Natural killer cell treated with Interleukin-12 subunit alpha and Interleukin-12 subunit beta and Interleukin-15 and Interleukin-18, amount 100 ng/mL, for 72 hours (primary cell): ENCODE data around the gene PSG7. TPM values are rescaled to one million over a fixed set of nuclear protein-coding genes. Genes with fewer than 3 reads are reported as not detected.
"Not testable (repeated sequence)": the region's sequence is repeated elsewhere in the genome, so short reads cannot be mapped to it uniquely, and the experiment has no call there.

ENCODE experiments used
- ATAC-seq, 2 donors: fragments of 150-1000 bp; cut with Tn5 transposase in 1 of 2; sonication (Bioruptor Pico), chemical (Tn5 transposase) in 1 of 2; 2 replicates each; pipeline ENCODE4 v1.10.0; 2021
- DNase-seq: peaks from one replicate; pipeline ENCODE4 v3.0.0; 2022; ENCODE audit warnings: low spot score
- H3K27ac Mint-ChIP-seq, 2 donors: 1 replicate in 1 of 2; 2 replicates in 1 of 2; pipeline ENCODE4 v1.8.0; 2022; ENCODE audit warnings: mixed read lengths in 2 of 2, mild to moderate bottlenecking in 1 of 2, moderate library complexity in 1 of 2
- H3K27me3 Mint-ChIP-seq, 2 donors: 1 replicate in 1 of 2; 2 replicates in 1 of 2; pipeline ENCODE4 v1.8.0; 2022; ENCODE audit warnings: mixed read lengths in 2 of 2
- H3K36me3 Mint-ChIP-seq: one replicate; pipeline ENCODE4 v1.8.0; 2022; ENCODE audit warnings: mixed read lengths
- H3K4me1 Mint-ChIP-seq, 2 donors: 1 replicate in 1 of 2; 2 replicates in 1 of 2; pipeline ENCODE4 v1.8.0; 2022; ENCODE audit warnings: low read depth in 2 of 2, mixed read lengths in 2 of 2, mild to moderate bottlenecking in 1 of 2
- H3K4me3 Mint-ChIP-seq: one replicate; pipeline ENCODE4 v1.8.0; 2022; ENCODE audit warnings: mixed read lengths
- H3K9me3 Mint-ChIP-seq: 2 replicates; pipeline ENCODE4 v1.8.0; 2022; ENCODE audit warnings: mixed read lengths
- total RNA-seq, 2 donors: library from RNA; stranded (reverse); gene quantifications; one replicate each; pipeline ENCODE4 v1.2.3, GENCODE V29; 2022

PSG7 gene
- not detected for total RNA-seq

DNA sequence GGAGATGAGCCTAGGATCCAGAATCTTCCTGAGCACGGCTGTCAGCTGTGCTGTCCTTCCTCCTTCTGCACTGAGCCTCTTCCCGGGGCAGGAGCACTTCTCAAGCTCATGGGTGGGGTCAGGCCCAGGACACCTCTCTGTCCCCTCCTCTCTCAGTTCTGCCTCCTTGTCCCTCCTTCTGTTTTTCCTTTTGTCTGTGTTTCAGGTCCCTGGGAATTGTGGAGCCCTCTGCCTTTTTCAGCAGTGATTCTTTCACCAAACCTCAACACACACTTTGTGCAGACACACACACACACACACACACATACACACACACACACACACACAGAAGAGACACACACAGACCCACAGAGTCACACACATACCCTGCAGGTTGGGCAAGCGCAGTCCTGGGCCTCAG is at the start of gene PSG7:
Gene PSG7 (minus strand): TSS at position 101 of the 400 bp plus-strand sequence. CDS start 131 bp downstream, outside the sequence.
- not testable (repeated sequence) for DNase-seq, H3K9me3 Mint-ChIP-seq, H3K4me1 Mint-ChIP-seq, H3K36me3 Mint-ChIP-seq, H3K27ac Mint-ChIP-seq, ATAC-seq, H3K4me3 Mint-ChIP-seq
- H3K27me3 Mint-ChIP-seq, result peaks cover 14 to 28% of the 10 kb centered on the region in 2 donors

DNA sequence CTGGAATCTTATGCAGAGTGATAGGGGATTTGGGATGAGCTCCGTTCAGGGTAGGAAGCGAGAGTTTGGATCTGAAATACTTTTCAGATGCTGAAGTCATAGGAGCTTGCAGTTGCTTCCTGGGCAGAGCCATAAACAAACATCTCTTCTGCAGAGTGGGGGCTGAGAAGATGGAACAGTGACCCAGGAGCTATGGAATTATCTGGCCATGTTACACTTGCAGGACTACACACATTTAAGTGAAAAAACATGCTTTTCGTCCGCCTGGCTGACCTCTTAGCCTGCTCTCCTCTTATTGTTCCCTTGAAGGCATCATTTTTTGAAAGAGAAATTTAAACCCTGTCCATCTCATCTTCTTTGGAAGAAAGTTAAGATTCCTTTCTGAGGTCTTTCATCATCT is 48.6 kb upstream of the PSG7 start:
- ATAC-seq, result no peak
- H3K27ac Mint-ChIP-seq, result no peak overlapping the region
- H3K4me3 Mint-ChIP-seq, result no peak overlapping the region
- peaks cover 23 to 35% of the 10 kb centered on the region in 2 donors for H3K27me3 Mint-ChIP-seq
- peaks cover 13% of the 10 kb centered on the region for H3K36me3 Mint-ChIP-seq
- peaks cover 5% of the 10 kb centered on the region for H3K9me3 Mint-ChIP-seq
- H3K4me1 Mint-ChIP-seq, result no peaks in the 10 kb centered on the region
- DNase-seq, result no peak

DNA sequence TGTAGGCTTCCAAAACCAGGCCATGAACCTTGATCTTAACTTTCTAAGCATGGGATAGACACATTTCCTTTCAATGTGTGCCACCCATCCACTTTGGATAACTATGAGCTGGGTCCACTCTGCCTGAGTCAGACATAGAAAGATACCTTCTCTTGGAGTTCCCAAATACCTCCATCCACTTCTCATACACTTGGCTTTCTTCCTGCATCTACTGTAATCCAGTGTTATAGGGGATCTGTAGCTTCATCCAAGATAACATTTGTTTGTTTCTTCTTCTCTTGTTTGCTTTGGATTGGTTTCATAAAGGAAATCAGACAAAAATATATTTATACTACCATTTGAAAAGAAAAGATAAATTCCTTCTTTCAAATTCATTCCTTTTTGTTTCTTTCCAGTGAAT is 45.1 kb upstream of the PSG7 start:
- H3K4me3 Mint-ChIP-seq, H3K27ac Mint-ChIP-seq, H3K9me3 Mint-ChIP-seq, ATAC-seq, DNase-seq, H3K4me1 Mint-ChIP-seq: not testable (repeated sequence)
- H3K27me3 Mint-ChIP-seq, result peaks cover 25 to 37% of the 10 kb centered on the region in 2 donors
- peaks cover 16% of the 10 kb centered on the region for H3K36me3 Mint-ChIP-seq

DNA sequence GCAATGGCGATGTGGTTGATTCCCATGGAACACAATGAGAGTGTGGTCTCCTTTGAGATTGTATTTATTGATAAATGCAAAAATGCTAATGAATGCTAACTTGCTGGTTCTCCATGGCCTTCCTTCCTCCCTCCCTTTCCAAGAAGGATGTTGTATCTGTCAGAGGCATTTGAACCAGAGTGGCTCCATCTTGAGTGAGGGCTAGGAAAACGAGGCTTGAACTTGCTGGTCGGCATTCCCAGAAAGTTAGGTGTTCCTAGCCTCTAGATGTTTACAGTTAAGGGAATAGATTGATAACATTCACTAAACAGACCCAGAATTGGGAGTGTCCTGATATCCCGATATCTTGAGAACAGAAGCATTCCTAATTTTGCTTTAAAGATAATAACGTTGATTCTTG is 34.4 kb upstream of the PSG7 start:
- DNase-seq, H3K4me1 Mint-ChIP-seq, H3K9me3 Mint-ChIP-seq, H3K27ac Mint-ChIP-seq, H3K4me3 Mint-ChIP-seq, H3K27me3 Mint-ChIP-seq, H3K36me3 Mint-ChIP-seq, ATAC-seq: not testable (repeated sequence)

DNA sequence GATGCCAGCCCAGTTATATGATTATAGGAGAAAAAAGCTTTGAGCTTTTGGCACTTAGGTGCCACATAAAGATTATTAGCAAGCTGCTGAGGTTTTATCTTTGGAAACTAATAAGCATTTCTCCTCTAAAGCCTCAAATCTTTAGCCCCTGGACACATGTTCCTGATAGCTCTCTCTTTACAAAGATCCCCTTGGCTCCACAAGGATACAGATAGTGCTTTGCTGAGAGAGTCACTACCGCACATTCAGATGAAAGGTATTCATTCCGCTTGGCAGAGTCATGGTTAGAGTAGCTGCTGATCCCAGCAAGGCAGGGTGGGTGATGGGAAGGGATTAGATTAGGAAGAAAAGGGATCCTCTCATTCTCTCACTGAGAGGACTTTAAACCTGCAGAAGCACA is 28.2 kb upstream of the PSG7 start:
- no peak overlapping the region for H3K4me3 Mint-ChIP-seq
- ATAC-seq (no peak), DNase-seq (no peak)
- H3K27me3 Mint-ChIP-seq, result peaks cover 4 to 19% of the 10 kb centered on the region in 2 donors
- H3K9me3 Mint-ChIP-seq, result no peaks in the 10 kb centered on the region
- H3K36me3 Mint-ChIP-seq, result no peaks in the 10 kb centered on the region
- no peaks in the 10 kb centered on the region for H3K4me1 Mint-ChIP-seq
- H3K27ac Mint-ChIP-seq, result no peak overlapping the region

DNA sequence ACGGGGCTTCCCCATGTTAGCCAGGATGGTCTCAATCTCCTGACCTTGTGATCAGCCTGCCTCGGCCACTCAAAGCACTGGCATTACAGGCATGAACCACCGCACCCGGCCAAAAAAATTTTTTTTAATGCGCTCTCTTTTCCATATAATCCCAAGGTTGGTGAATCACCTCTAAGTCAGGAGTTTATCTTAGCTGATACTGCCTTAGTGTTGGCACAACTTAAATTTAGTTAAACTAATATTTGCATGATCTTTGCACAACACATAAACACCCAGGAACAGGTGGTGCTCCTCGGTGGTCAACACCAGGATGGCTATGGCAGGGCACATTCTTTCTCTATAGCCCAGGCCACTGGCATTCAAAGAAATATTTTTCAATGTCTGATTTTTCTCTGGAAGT is 24.1 kb upstream of the PSG7 start:
- no peak for ATAC-seq
- no peaks in the 10 kb centered on the region for H3K36me3 Mint-ChIP-seq
- no peaks in the 10 kb centered on the region for H3K4me1 Mint-ChIP-seq
- H3K27ac Mint-ChIP-seq, result no peak overlapping the region
- no peaks in the 10 kb centered on the region for H3K9me3 Mint-ChIP-seq
- no peak for DNase-seq
- peaks cover 4 to 25% of the 10 kb centered on the region in 2 donors for H3K27me3 Mint-ChIP-seq
- no peak overlapping the region for H3K4me3 Mint-ChIP-seq

DNA sequence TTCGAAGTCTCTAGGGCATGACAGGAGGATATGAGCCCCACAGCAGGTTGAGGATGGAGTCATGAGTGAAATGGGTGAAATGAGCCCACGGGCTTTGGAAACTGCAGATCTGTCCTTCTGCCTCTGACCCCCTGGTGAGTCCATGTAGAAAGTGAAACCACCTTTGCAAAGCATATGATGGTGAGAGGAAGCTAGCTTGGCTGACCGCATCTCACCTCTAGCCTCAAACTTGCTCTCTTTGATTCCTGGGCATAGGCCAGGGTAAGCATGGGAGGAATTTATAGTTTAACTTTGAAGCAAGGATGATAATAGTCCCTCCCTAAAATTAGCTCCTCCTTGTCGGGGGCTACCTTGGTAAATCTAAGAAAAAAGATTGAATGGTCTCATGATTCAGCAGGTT is 15.1 kb upstream of the PSG7 start:
- H3K9me3 Mint-ChIP-seq, DNase-seq, H3K4me1 Mint-ChIP-seq, H3K27me3 Mint-ChIP-seq, ATAC-seq, H3K4me3 Mint-ChIP-seq, H3K27ac Mint-ChIP-seq, H3K36me3 Mint-ChIP-seq: not testable (repeated sequence)

DNA sequence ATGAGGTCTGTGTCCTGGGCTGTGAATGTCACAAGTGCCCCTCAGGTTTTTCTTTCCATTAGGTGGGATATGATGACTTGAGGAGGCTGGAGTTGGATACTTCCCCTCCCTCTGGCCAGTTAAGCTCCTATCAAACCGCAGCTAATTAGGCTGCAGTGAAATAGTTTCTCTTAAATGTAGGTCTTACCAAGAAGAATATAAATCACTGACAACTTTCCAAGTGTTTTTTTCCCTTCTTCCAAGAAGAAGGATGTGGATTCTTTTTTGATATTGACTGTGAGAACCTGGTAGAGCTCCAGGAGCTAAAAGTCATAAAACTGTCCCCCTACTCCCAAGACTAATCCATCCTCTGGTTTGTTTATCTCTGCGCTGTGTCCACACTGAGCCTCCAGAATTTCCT is 14.5 kb upstream of the PSG7 start:
- not testable (repeated sequence) for H3K27ac Mint-ChIP-seq, H3K4me1 Mint-ChIP-seq, ATAC-seq, DNase-seq, H3K4me3 Mint-ChIP-seq, H3K9me3 Mint-ChIP-seq, H3K36me3 Mint-ChIP-seq
- peaks cover 8 to 11% of the 10 kb centered on the region in 2 donors for H3K27me3 Mint-ChIP-seq

DNA sequence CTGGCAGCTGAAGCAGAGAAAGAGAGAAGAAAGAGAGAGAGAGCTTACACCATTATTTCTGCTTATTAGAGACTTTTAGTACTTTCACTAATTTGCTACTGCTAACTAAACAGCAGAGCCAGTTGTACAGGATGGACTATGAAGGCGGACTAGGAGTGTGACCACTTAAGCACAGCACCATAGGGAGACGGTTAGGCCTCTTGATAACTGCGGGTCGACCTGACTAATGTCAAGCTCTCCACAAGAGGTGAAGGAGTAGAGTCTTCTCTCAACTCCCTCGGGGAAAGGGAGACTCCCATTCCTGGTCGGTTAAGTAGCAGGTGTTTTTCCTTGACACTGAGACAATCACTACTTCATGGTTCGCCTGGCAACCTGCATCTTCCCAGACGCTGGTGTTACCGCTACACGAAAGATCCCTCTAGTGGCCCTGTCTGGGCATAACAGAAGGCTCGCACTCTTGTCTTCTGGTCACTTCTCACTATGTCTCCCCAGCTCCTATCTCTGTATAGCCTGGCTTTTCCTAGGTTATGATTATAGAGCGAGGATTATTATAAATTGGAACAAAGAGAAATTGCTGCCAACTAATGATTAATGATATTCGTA is 5.3 kb upstream of the PSG7 start:
- H3K27ac Mint-ChIP-seq, result no peak overlapping the region
- DNase-seq (no peak), ATAC-seq (no peak)
- H3K9me3 Mint-ChIP-seq, result no peaks in the 10 kb centered on the region
- H3K36me3 Mint-ChIP-seq, result no peaks in the 10 kb centered on the region
- no peaks in the 10 kb centered on the region for H3K4me1 Mint-ChIP-seq
- no peak overlapping the region for H3K4me3 Mint-ChIP-seq
- H3K27me3 Mint-ChIP-seq, result peaks cover 24 to 48% of the 10 kb centered on the region in 2 donors

DNA sequence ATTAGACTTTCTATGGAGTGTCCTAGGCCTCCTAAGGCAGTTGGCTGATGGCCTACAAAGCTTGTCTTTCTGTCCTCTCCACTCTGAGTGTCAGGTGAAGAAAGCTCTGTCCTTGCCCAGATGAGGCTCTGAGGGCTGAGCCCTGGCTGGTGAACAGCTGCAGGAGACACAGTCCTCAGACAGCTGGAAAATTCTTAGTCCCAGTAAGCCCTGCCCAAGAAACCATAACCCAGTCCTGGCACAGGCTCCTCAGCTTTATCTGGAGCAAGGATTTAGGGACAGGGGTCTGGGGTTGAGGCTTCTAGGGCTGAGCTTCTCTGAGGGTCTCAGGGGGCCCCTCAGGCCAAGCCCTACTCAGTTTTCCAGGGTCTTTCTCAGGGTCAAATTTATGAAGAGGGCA is 2.3 kb downstream of the PSG7 start:
- H3K27me3 Mint-ChIP-seq, result peaks cover 12 to 17% of the 10 kb centered on the region in 2 donors

DNA sequence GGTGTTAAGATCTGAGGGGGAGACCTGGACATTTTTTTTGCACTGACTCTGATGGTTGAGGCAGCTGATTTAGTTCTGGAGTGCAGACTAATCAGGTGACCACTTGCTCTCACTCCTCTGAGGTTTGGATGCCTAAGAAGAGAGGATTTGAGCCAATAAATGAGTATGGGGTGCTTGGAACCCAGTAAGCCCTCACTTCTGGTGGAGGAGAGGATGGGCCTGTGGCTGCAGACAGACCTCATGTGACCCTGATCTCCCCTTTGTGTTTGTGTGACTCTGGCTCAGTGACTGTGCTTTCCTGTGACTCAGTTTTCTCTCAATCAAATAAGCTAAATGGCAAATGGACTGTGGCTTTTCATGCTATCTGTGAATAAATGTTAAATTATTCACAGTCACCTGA is 2.8 kb downstream of the PSG7 start:
- H3K27ac Mint-ChIP-seq, H3K4me3 Mint-ChIP-seq, ATAC-seq, H3K36me3 Mint-ChIP-seq, DNase-seq, H3K4me1 Mint-ChIP-seq, H3K9me3 Mint-ChIP-seq: not testable (repeated sequence)
- peaks cover 12 to 17% of the 10 kb centered on the region in 2 donors for H3K27me3 Mint-ChIP-seq

More for the DNA sequence above, 2.3 kb downstream of the PSG7 start:
- H3K36me3 Mint-ChIP-seq, H3K27ac Mint-ChIP-seq, DNase-seq, H3K9me3 Mint-ChIP-seq, H3K4me1 Mint-ChIP-seq, H3K4me3 Mint-ChIP-seq, ATAC-seq: not testable (repeated sequence)

DNA sequence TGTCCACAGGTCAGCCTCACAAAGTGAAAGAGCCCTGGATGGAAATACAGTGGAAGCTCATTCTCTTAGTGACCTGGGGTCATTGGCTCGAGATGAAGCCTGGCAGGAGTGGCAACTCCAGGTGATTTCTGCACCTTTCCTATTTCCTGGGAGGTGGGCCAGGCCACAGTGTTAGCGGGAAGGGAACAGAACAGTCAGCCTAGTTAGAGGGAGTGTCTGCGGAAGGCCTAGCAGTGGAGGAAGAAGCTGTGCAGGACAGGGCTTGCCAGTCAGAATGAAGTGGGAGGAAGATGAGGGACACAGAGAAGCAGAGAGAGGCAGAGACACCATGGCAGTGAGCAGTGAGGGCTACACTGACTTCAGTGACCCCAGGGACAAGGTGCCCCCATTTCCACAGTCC is 3.6 kb downstream of the PSG7 start:
- H3K4me3 Mint-ChIP-seq, H3K9me3 Mint-ChIP-seq, H3K27ac Mint-ChIP-seq, DNase-seq, H3K4me1 Mint-ChIP-seq, ATAC-seq, H3K36me3 Mint-ChIP-seq: not testable (repeated sequence)
- H3K27me3 Mint-ChIP-seq, result peaks cover 13 to 17% of the 10 kb centered on the region in 2 donors

DNA sequence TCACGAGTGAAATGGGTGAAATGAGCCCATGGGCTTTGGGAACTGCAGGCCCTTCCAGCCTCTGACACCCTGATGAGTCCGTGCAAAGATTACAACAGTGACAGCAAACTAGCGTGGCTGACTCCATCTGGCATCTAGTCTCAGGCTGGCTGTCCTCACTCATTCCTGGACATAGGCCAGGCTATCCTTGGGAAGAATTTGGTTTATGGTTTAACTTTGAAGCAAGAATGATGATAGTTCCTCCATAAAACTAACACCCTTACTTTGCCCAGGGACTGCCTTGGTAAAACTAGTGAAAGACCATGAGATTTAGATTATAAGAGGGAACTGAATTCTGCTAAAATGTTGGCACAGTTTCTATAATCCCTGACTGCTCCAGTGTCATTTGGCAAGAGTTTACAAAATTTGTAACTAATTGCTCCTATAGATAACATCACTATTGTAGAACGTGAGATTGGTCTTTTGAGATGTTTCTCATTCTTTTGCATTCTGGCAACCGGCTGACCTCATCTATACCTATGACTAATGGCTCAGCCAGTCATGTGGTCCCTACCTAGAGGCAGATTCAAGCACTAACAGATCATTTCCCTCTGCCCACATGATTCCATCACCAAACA is 4.4 kb downstream of the PSG7 start:
- H3K9me3 Mint-ChIP-seq, H3K36me3 Mint-ChIP-seq, DNase-seq, ATAC-seq, H3K4me1 Mint-ChIP-seq, H3K27ac Mint-ChIP-seq, H3K4me3 Mint-ChIP-seq: not testable (repeated sequence)
- H3K27me3 Mint-ChIP-seq, result peaks cover 11 to 16% of the 10 kb centered on the region in 2 donors

DNA sequence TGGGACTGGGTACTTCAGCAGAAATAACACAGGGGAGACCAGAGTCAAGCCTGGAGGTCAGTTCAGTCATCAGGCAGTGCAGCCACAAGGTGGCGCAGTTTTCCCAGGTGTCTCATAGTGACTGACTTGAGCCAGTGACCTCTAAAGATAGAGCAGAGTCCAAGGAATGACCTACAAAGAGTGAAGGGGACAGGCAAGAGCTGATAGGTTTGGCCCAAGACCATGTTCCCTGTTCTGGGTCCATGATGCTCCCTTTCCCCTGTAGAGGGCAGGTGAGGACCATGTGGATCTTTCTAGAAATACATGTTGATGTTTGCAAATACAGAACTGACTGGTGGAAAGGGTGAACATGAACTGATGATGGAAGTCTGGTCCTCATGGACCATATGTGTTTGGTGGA is 6.8 kb downstream of the PSG7 start:
- peaks cover 0 to 16% of the 10 kb centered on the region in 2 donors for H3K27me3 Mint-ChIP-seq
- not testable (repeated sequence) for H3K9me3 Mint-ChIP-seq, H3K27ac Mint-ChIP-seq, H3K4me1 Mint-ChIP-seq, ATAC-seq, DNase-seq, H3K4me3 Mint-ChIP-seq, H3K36me3 Mint-ChIP-seq

DNA sequence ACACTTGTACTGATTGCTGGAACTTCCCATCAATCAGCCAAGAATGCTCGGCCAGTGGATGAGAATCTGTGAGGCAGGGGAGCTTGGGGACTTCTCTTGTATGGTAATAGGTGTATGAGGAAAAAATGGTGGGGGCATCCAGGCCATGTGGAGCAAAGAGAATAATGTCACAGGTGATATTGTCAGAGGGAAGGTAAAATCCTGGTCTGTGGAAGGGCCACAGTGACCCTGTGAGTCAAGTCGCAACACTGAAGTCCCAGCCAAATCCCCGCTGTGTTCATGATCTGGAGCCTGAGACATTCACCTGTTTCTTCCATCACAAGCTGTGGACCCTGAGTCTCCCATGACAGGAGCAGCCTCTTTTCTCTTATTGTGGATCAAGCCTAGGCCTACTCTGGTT is 8.1 kb downstream of the PSG7 start:
- Mint-ChIP-seq H3K27ac (no peak overlapping the region), H3K4me3 (no peak overlapping the region), H3K4me1 (no peaks in the 10 kb centered on the region), H3K9me3 (no peaks in the 10 kb centered on the region), H3K27me3 (peaks cover 0 to 16% of the 10 kb centered on the region in 2 donors), H3K36me3 (no peaks in the 10 kb centered on the region)
- ATAC-seq (no peak), DNase-seq (no peak)
